SK-N-SH (cell line): ENCODE measurements around the gene OSBPL9. TPM values are rescaled to one million over a fixed set of nuclear protein-coding genes. Genes with fewer than 3 reads are reported as not detected.
A peak's percentile ranks its signal among the peaks of the same experiment; 100 is the strongest.

Experiments used
- CTCF ChIA-PET: fragments of 300-600, 350-600 bp; formaldehyde crosslinking; extraction: SDS; loops from one replicate; lab custom pipeline; 2021; lab: Yijun Ruan, JAX
- POLR2A ChIA-PET: fragments of 350-600 bp; sonication (Branson Sonifier 250); formaldehyde crosslinking; extraction: SDS; loops from one replicate; lab custom pipeline; 2020; ENCODE audit warnings: antibody characterized with exemption, inconsistent platforms; lab: Yijun Ruan, JAX
- DNase-seq: peaks from one replicate; pipeline ENCODE4 v3.0.0; 2012
- H2AFZ ChIP-seq: fragments of 200-600 bp; sonication (generic); 2 replicates; pipeline ENCODE4 v1.8.1; 2016; ENCODE audit warnings: antibody characterized with exemption, mild to moderate bottlenecking, low read depth
- H3F3A ChIP-seq: fragments of 200-600 bp; sonication (generic); replicated peaks from 2 replicates; pipeline ENCODE3; 2016; ENCODE audit warnings: antibody characterized with exemption, mild to moderate bottlenecking; ENCODE audit not compliant: insufficient read depth
- H3K27ac ChIP-seq, 2 experiments: fragments of 200-500 bp in 1 of 2; fragments of 200-600 bp in 1 of 2; sonication (Bioruptor generic) in 1 of 2; sonication (generic), shearing (Covaris generic) in 1 of 2; 2 replicates each; pipeline versions ENCODE4 v1.5.1 to v1.6.1; 2014 to 2016; ENCODE audit warnings: low read depth in 2 of 2, inconsistent platforms in 1 of 2, low read length in 1 of 2, mild to moderate bottlenecking in 1 of 2, mixed read lengths in 1 of 2
- H3K27me3 ChIP-seq: fragments of 200-600 bp; sonication (generic), shearing (Covaris generic); 2 replicates; pipeline ENCODE4 v1.6.1; 2016; ENCODE audit warnings: mixed run types; ENCODE audit not compliant: insufficient read depth
- H3K36me3 ChIP-seq, 2 experiments: fragments of 200-500 bp in 1 of 2; fragments of 200-600 bp in 1 of 2; sonication (Bioruptor generic) in 1 of 2; sonication (generic) in 1 of 2; replicated peaks in 1 of 2; 2 replicates each; pipeline versions ENCODE3 to v1.5.1; 2014 to 2016; ENCODE audit warnings: low read length in 1 of 2, mild to moderate bottlenecking in 1 of 2; ENCODE audit not compliant: insufficient read depth in 2 of 2, control insufficient read depth in 1 of 2
- H3K4me1 ChIP-seq, 2 experiments: fragments of 200-500 bp in 1 of 2; fragments of 200-600 bp in 1 of 2; sonication (Bioruptor generic) in 1 of 2; sonication (generic), shearing (Covaris generic) in 1 of 2; 2 replicates each; pipeline versions ENCODE4 v1.5.1 to v1.6.1; 2014 to 2016; ENCODE audit warnings: low read depth in 1 of 2, low read length in 1 of 2, mixed run types in 1 of 2; ENCODE audit not compliant: insufficient read depth in 2 of 2, control insufficient read depth in 1 of 2
- H3K4me2 ChIP-seq: fragments of 200-600 bp; sonication (generic), shearing (Covaris generic); 2 replicates; pipeline ENCODE4 v1.6.1; 2017; ENCODE audit warnings: mixed run types
- H3K4me3 ChIP-seq, 2 experiments: fragments of 200-500 bp in 1 of 2; fragments of 200-600 bp in 1 of 2; sonication (Bioruptor generic) in 1 of 2; sonication (generic), shearing (Covaris generic) in 1 of 2; 2 replicates each; pipeline versions ENCODE4 v1.5.1 to v1.8.1; 2014 to 2016; ENCODE audit warnings: low read depth in 2 of 2, inconsistent platforms in 1 of 2, low read length in 1 of 2, mild to moderate bottlenecking in 1 of 2, mixed read lengths in 1 of 2, moderate library complexity in 1 of 2
- H3K79me2 ChIP-seq: fragments of 200-600 bp; sonication (generic); 2 replicates; pipeline ENCODE4 v1.8.1; 2017; ENCODE audit warnings: mild to moderate bottlenecking; ENCODE audit not compliant: insufficient read depth
- H3K9ac ChIP-seq: fragments of 200-600 bp; sonication (generic); 2 replicates; pipeline ENCODE4 v1.6.1; 2017; ENCODE audit warnings: mixed run types
- H3K9me2 ChIP-seq: fragments of 200-600 bp; sonication (generic); 2 replicates; pipeline ENCODE4 v1.6.1; 2017; ENCODE audit warnings: mixed run types
- H3K9me3 ChIP-seq: fragments of 200-600 bp; sonication (generic); 2 replicates; pipeline ENCODE4 v1.6.1; 2017; ENCODE audit warnings: mixed run types, mild to moderate bottlenecking, moderate library complexity
- H4K20me1 ChIP-seq: fragments of 200-600 bp; sonication (generic); 2 replicates; pipeline ENCODE4 v1.6.1; 2017; ENCODE audit warnings: mild to moderate bottlenecking, mixed run types; ENCODE audit not compliant: insufficient read depth
- CHD2 ChIP-seq: fragments of 150-350 bp; IDR thresholded peaks from 2 replicates; pipeline ENCODE4 v1.6.1; 2018; ENCODE audit warnings: low read length; ENCODE audit not compliant: partially characterized antibody
- ELF1 ChIP-seq: IDR thresholded peaks from 2 replicates; pipeline ENCODE4 v1.4.0; 2012
- EZH2phosphoT487 ChIP-seq: fragments of 200-600 bp; sonication (generic); IDR thresholded peaks from 2 replicates; pipeline ENCODE4 v1.6.1; 2017; ENCODE audit warnings: low read depth, mixed run types, mild to moderate bottlenecking, antibody characterized with exemption, moderate library complexity, borderline replicate concordance
- FOSL2 ChIP-seq: IDR thresholded peaks from 2 replicates; pipeline ENCODE4 v1.4.0; 2012; ENCODE audit warnings: low read depth, mild to moderate bottlenecking, moderate library complexity, borderline replicate concordance
- FOXJ3 ChIP-seq: sonication (generic); formaldehyde crosslinking; IDR thresholded peaks from 2 replicates; pipeline ENCODE4 v1.5.1; 2020; ENCODE audit warnings: mild to moderate bottlenecking, missing genetic modification reagents
- GATA2 ChIP-seq: sonication (generic); formaldehyde crosslinking; IDR thresholded peaks from 2 replicates; pipeline ENCODE4 v1.5.0; 2020; ENCODE audit warnings: mild to moderate bottlenecking, missing genetic modification reagents
- NRF1 ChIP-seq: IDR thresholded peaks from 2 replicates; pipeline ENCODE4 v1.6.1; 2012; ENCODE audit warnings: low read depth, mild to moderate bottlenecking, low read length
- PBX3 ChIP-seq: IDR thresholded peaks from 2 replicates; pipeline ENCODE4; 2012
- POLR2AphosphoS5 ChIP-seq: IDR thresholded peaks from 2 replicates; pipeline ENCODE4 v1.6.1; 2012; ENCODE audit warnings: low read depth, low read length
- RAD21 ChIP-seq: IDR thresholded peaks from 2 replicates; pipeline ENCODE4 v1.6.1; 2012; ENCODE audit warnings: mild to moderate bottlenecking, low read length
- RCOR1 ChIP-seq: fragments of 150-350 bp; IDR thresholded peaks from 2 replicates; pipeline ENCODE4 v1.6.1; 2017; ENCODE audit warnings: antibody characterized with exemption, low read length
- RFX5 ChIP-seq: IDR thresholded peaks from 2 replicates; pipeline ENCODE4 v1.6.1; 2012; ENCODE audit warnings: mild to moderate bottlenecking, improper control_type of control experiment, low read length
- RXRA ChIP-seq: IDR thresholded peaks from 2 replicates; pipeline ENCODE4 v1.4.0; 2012; ENCODE audit warnings: low read depth, mild to moderate bottlenecking, borderline replicate concordance
- SIN3A ChIP-seq: IDR thresholded peaks from 2 replicates; pipeline ENCODE4 v1.6.1; 2012; ENCODE audit warnings: low read depth, mild to moderate bottlenecking, low read length, moderate library complexity, borderline replicate concordance
- SMC3 ChIP-seq: IDR thresholded peaks from 2 replicates; pipeline ENCODE4 v1.6.1; 2012; ENCODE audit warnings: low read depth, low read length, improper control_type of control experiment
- TAF1 ChIP-seq: IDR thresholded peaks from 2 replicates; pipeline ENCODE4 v1.6.1; 2012; ENCODE audit warnings: low read depth, mild to moderate bottlenecking, low read length, moderate library complexity, borderline replicate concordance
- TEAD4 ChIP-seq: IDR thresholded peaks from 2 replicates; pipeline ENCODE4 v1.4.0; 2012; ENCODE audit warnings: mild to moderate bottlenecking, borderline replicate concordance; ENCODE audit not compliant: insufficient read depth
- USF1 ChIP-seq: IDR thresholded peaks from 2 replicates; pipeline ENCODE4 v1.4.0; 2012; ENCODE audit warnings: low read depth, borderline replicate concordance
- YY1 ChIP-seq: IDR thresholded peaks from 2 replicates; pipeline ENCODE4 v1.4.0; 2012; ENCODE audit warnings: low read depth, mild to moderate bottlenecking
- WGBS: methylation state at CpG from one replicate; pipeline ENCODE4 v1.1.6; 2017; ENCODE audit warnings: low lambda C conversion rate; 5-methylcytosine and 5-hydroxymethylcytosine counted together
- polyA plus RNA-seq, 3 experiments: library from polyadenylated mRNA; depleted of rRNA; stranded (reverse); fragments of >200 nt; gene quantifications; 2 replicates each; pipeline ENCODE4 v1.2.3, GENCODE V29; 2012
- TF ChIP-seq, protein P1 (sequence below): fragments of 150-350 bp; IDR thresholded peaks from 2 replicates; pipeline ENCODE4 v1.6.1; 2016; ENCODE audit warnings: mild to moderate bottlenecking, low read depth, low read length
- TF ChIP-seq, protein P2 (sequence below): IDR thresholded peaks from 2 replicates; pipeline ENCODE4 v1.6.1; 2012; ENCODE audit warnings: mild to moderate bottlenecking, low read depth, low read length, moderate library complexity
- TF ChIP-seq, protein P3 (sequence below): fragments of 150-350 bp; IDR thresholded peaks from 2 replicates; pipeline ENCODE4 v1.6.1; 2017; ENCODE audit warnings: antibody characterized with exemption, low read length, low read depth, borderline replicate concordance
- TF ChIP-seq, protein P4 (sequence below): IDR thresholded peaks from 2 replicates; pipeline ENCODE4 v1.4.0; 2012; ENCODE audit warnings: low read depth, borderline replicate concordance

The OSBPL9 gene
- polyA plus RNA-seq, 1 of the 3 experiments (the other 2 are of a cell fraction): 43.9 TPM

- CTCF ChIA-PET: interaction anchor here (1.2 to 2.1 kb wide), 2 partner anchors 16 to 124 kb away, joined by 3 to 5 read pairs; no protein-coding TSS in a partner anchor
- WGBS: 39% methylated on average over 10 of the region's 10 CpGs
- Histone ChIP-seq H2AFZ (peak overlapping the region; percentile 37; the same call in 1 of the 2 replicates), H3K27me3 (no peaks in the 10 kb centered on the region), H3K4me3 (peak overlapping the region in 1 of 2 experiments; percentile 48; a peak in 2 of 4 replicates), H3K4me1 (peaks cover 20 to 49% of the 10 kb centered on the region in 2 experiments), H4K20me1 (no peaks in the 10 kb centered on the region), H3K9me2 (no peaks in the 10 kb centered on the region), H3K9ac (peak overlapping the region; percentile 62), H3K36me3 (peaks cover 0 to 4% of the 10 kb centered on the region in 2 experiments), H3K79me2 (peaks cover 84% of the 10 kb centered on the region), H3K9me3 (no peaks in the 10 kb centered on the region), H3F3A (peaks cover 53% of the 10 kb centered on the region), H3K27ac (peak overlapping the region; percentile 11 to 98; a peak in 3 of 4 replicates), H3K4me2 (peak overlapping the region; percentile 77)
- no peak for DNase-seq
- POLR2A ChIA-PET: interaction anchor here (0.7 kb wide), 1 partner anchor 45 kb away, joined by 3 read pairs; no protein-coding TSS in a partner anchor
- TF ChIP-seq GATA2 (no peak), RFX5 (no peak), RAD21 (no peak), SIN3A (no peak), RXRA (no peak; the same call in 1 of the 2 replicates), USF1 (no peak), PBX3 (peak; percentile 48), CHD2 (no peak), EZH2phosphoT487 (no peak), FOSL2 (peak; percentile 87), POLR2AphosphoS5 (peak; percentile 38; the same call in 1 of the 2 replicates), RCOR1 (no peak), NRF1 (no peak), YY1 (no peak), FOXJ3 (CRISPR knock-in tag) (no peak), SMC3 (no peak), TAF1 (no peak), TEAD4 (no peak), ELF1 (no peak)
- TF ChIP-seq, protein P1, sequence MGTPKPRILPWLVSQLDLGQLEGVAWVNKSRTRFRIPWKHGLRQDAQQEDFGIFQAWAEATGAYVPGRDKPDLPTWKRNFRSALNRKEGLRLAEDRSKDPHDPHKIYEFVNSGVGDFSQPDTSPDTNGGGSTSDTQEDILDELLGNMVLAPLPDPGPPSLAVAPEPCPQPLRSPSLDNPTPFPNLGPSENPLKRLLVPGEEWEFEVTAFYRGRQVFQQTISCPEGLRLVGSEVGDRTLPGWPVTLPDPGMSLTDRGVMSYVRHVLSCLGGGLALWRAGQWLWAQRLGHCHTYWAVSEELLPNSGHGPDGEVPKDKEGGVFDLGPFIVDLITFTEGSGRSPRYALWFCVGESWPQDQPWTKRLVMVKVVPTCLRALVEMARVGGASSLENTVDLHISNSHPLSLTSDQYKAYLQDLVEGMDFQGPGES: no peak
- TF ChIP-seq, protein P2, sequence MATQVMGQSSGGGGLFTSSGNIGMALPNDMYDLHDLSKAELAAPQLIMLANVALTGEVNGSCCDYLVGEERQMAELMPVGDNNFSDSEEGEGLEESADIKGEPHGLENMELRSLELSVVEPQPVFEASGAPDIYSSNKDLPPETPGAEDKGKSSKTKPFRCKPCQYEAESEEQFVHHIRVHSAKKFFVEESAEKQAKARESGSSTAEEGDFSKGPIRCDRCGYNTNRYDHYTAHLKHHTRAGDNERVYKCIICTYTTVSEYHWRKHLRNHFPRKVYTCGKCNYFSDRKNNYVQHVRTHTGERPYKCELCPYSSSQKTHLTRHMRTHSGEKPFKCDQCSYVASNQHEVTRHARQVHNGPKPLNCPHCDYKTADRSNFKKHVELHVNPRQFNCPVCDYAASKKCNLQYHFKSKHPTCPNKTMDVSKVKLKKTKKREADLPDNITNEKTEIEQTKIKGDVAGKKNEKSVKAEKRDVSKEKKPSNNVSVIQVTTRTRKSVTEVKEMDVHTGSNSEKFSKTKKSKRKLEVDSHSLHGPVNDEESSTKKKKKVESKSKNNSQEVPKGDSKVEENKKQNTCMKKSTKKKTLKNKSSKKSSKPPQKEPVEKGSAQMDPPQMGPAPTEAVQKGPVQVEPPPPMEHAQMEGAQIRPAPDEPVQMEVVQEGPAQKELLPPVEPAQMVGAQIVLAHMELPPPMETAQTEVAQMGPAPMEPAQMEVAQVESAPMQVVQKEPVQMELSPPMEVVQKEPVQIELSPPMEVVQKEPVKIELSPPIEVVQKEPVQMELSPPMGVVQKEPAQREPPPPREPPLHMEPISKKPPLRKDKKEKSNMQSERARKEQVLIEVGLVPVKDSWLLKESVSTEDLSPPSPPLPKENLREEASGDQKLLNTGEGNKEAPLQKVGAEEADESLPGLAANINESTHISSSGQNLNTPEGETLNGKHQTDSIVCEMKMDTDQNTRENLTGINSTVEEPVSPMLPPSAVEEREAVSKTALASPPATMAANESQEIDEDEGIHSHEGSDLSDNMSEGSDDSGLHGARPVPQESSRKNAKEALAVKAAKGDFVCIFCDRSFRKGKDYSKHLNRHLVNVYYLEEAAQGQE: no peak
- TF ChIP-seq, protein P3, sequence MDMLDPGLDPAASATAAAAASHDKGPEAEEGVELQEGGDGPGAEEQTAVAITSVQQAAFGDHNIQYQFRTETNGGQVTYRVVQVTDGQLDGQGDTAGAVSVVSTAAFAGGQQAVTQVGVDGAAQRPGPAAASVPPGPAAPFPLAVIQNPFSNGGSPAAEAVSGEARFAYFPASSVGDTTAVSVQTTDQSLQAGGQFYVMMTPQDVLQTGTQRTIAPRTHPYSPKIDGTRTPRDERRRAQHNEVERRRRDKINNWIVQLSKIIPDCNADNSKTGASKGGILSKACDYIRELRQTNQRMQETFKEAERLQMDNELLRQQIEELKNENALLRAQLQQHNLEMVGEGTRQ: no peak
- TF ChIP-seq, protein P4, sequence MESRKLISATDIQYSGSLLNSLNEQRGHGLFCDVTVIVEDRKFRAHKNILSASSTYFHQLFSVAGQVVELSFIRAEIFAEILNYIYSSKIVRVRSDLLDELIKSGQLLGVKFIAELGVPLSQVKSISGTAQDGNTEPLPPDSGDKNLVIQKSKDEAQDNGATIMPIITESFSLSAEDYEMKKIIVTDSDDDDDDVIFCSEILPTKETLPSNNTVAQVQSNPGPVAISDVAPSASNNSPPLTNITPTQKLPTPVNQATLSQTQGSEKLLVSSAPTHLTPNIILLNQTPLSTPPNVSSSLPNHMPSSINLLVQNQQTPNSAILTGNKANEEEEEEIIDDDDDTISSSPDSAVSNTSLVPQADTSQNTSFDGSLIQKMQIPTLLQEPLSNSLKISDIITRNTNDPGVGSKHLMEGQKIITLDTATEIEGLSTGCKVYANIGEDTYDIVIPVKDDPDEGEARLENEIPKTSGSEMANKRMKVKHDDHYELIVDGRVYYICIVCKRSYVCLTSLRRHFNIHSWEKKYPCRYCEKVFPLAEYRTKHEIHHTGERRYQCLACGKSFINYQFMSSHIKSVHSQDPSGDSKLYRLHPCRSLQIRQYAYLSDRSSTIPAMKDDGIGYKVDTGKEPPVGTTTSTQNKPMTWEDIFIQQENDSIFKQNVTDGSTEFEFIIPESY: no peak
Measured at GRCh38 chr1:51644533-51645197, 27.8 kb downstream of the OSBPL9 start.
